NCI-H146 (cell line): ENCODE results near the gene KLHL3.

Experiments used
- DNase-seq: peaks from one replicate; lab custom pipeline; 2025; lab: John Stamatoyannopoulos, UW

Gene KLHL3

GRCh38 chr5:137611011-137611580 is 124.8 kb downstream of the KLHL3 start:
- DNase-seq = no peak

GRCh38 chr5:137610598-137610997 is 125.3 kb downstream of the KLHL3 start:
- DNase-seq = no peak

- no peak for DNase-seq
Measured at GRCh38 chr5:137609127-137609526, 126.8 kb downstream of the KLHL3 start.

- DNase-seq = no peak
Measured at GRCh38 chr5:137607771-137608170, 128.1 kb downstream of the KLHL3 start.

- DNase-seq = no peak
Measured at GRCh38 chr5:137606401-137606800, 129.5 kb downstream of the KLHL3 start.

DNA sequence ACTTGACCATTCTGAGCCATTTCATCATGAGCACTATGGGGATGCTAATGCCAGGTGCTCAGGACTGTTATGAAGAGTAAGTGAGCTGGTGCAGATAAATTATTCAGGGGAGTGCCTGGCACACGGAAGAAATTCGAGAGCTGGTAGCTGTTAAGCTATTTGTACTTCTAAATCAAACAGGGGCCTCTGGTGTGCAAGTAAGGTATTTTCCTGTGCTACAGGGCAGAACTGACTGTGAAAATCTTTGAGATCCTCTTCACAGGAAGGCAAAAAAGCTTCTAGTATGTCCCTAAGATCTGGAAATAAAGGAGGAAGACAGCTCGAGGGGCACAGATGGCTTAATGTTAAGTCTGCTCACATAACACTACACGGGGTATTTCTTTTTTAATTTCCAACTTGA is 130.5 kb downstream of the KLHL3 start:
- DNase-seq = peak; percentile 34

GRCh38 chr5:137604348-137605095 is 131.4 kb downstream of the KLHL3 start:
- peak; percentile 60 for DNase-seq

- no peak for DNase-seq
Measured at GRCh38 chr5:137603891-137604290, 132.0 kb downstream of the KLHL3 start.

GRCh38 chr5:137603356-137603755 is 132.5 kb downstream of the KLHL3 start:
- DNase-seq = no peak

- DNase-seq = no peak
Measured at GRCh38 chr5:137602721-137603273, 133.1 kb downstream of the KLHL3 start.

DNA sequence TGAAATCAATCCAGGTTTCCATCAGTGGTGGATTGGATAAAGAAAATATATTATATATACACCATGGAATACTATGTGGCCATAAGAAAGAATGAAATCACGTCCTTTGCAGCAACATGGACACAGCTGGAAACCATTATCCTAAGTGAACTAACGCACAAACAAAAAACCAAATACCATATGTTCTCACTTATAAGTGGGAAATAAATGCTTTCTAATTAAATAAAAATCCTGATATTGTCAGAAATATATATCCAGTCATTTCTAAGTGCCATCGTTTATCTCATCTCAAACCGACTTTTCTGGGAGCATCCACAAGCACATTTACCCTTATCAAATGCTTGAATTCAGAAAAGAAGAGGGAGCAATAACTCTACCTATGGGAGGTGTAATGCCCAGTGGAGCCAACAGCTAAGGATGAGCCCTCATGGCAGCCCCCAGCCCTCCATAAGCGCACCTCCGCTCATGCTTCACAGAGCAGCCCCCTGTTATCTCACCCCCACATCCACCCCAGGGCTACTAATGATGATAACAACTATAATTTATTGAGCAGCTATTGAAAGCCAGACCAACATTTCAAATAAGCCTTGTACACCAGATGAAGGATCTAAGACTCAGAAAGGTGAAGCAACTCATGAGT is 135.0 kb downstream of the KLHL3 start:
- DNase-seq = no peak

- DNase-seq = no peak
Measured at GRCh38 chr5:137599457-137599856, 136.4 kb downstream of the KLHL3 start.

GRCh38 chr5:137598399-137598798 is 137.5 kb downstream of the KLHL3 start:
- DNase-seq = no peak

DNA sequence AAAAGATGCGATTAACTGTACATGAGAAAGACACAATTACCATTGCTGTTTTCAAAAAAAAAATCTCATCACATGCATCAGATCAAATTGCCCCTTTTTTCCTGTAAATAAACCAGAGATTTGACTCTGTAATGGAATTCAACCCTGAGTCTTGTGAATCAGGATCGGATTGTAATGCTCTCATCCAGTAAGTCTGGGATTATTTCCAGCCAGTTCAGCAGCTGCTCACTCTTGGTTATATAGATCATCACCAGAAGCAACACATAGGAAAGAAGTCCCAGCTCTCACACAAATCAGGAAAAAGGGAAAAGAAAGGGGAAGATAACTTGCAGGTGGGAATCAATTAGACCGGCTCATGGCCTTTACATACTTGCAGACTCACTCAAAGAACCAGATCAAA is 138.9 kb downstream of the KLHL3 start:
- no peak for DNase-seq

DNA sequence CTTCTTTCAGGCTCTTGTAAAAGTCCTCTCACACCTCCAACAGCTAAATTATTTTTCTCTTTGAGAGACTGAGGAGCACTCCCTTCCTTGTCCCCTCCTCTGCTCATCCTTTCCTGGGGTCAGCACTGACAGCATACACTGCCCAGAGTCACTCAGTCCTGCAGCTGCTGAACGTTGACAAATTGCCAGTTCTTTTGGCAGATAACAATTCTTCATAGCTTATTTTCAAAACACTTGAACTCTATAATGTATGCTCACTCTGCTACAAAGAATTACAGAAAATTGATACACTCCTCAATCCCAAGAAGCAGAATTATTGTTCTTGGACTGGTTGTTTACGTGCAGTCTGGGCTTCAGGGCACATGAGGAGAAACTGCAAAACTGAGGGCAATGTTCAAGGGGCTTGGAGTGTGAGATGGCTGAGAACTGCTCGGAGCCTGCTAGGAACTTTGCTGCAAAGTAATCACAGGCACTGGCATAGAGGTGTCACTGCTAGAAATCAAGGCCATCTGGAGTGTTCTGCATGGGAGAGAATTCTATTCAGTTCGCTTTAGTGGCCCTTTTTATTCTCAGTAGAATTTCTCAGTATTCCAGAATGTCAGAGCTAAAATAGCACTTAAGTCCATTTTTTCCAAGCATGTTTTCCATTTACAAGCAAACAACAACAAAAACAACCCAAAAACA is 140.4 kb downstream of the KLHL3 start:
- no peak for DNase-seq

DNA sequence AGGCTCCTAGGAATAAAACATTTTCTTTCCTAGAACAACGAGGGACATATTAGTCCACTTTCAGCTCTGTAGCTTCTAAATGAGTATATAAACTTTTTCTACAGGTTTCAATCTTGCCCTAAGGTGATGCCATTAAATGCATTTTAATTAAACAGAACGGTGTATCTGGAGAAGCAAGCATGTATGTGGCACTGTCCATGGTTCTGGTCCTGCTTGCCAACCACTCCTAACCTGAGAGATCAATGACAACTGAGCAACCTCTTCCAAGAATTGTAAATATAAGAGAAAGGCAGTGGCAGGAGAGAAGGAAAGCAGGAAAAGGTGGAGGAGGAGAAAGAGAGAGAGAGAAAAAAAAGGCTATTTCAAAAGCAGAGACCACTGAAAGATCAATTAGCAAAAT is 141.2 kb downstream of the KLHL3 start:
- no peak for DNase-seq

DNA sequence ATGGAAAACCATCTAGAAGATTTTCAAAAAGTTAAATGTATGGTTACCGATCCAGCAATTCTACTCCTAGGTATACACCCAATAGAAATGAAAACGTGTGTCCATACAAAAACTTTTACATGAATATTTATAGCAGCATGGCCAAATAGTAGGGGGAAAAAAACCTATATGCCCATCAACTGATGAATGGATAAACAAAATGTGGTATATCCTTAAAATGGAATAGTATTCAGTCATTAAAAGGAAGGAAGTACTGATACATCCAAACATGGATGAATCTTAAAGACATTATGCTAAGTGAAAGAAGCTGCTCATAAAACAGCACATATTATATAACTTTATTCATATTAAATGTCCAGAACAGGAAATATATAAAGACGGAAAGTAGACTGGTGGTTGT is 143.6 kb downstream of the KLHL3 start:
- no peak for DNase-seq

DNA sequence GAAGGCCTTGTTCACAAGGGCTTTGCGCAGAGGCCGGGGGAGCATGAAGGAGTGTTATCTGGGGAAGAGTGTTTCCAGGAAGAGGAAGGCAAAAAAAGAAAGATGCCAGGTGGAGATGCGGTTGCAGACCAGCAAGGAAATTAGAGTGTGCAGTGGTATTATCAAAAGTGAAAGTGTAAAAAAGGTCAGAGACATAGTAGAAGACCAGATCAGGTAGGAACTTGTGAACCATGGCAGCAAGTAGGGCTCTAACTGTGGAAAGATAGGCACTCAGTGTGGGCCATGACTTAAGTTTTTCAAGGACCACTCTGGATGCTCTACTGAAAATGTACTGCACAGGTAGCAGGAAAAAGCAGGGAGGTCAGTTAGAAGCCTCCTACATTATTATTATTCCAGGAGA is 146.7 kb downstream of the KLHL3 start:
- DNase-seq = no peak

- DNase-seq = no peak
Measured at GRCh38 chr5:137587919-137588318, 148.0 kb downstream of the KLHL3 start.

DNA sequence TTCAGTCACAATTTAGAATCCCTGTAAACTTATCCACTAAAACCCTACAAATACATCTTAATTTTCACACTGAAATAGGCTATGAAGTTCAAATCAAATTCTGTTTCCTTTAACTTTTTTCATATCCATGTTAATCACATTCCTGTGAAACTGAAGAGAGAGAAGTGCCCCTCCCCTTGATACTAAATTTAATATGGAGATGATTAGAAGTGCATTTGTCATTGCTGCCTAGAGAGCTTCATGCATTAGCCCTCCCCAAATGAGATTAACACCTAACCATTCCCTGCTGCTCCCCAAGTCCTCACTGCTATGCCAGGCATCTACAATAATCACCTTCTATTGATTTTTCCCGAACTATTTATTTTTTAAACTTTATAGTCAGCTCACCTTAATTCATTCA is 151.6 kb downstream of the KLHL3 start:
- DNase-seq = no peak

- DNase-seq = no peak
Measured at GRCh38 chr5:137583129-137583528, 152.8 kb downstream of the KLHL3 start.

DNA sequence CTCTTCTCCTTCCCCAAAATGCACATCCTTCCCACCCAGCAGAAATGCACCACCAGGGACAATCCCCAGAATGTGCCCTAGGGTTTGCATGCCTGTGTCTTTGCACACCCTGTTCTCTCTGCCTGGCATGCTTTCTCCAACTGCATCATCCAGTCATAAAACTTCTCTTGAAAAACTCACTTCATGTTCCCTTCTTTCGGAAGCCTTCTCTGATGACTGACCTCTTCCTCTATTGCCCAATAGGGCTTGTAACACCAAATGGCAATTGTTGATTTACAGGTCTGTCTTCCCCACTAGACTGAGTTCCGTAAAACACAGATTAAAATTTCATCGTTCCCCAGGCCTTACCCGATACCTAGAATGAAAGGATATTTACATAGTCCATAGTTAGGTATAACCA is 153.7 kb downstream of the KLHL3 start:
- no peak for DNase-seq

GRCh38 chr5:137581776-137582175 is 154.1 kb downstream of the KLHL3 start:
- DNase-seq = no peak
